Erythroblast (primary cell): ENCODE results near the gene SLC7A14.

Experiments
- GATA1 ChIP-seq: IDR thresholded peaks from 2 replicates; pipeline ENCODE4 v1.6.1; 2011; ENCODE audit warnings: low read depth, mild to moderate bottlenecking, control low read depth, low read length, moderate library complexity
- POLR2A ChIP-seq: IDR thresholded peaks from 2 replicates; pipeline ENCODE4 v1.6.1; 2011; ENCODE audit warnings: mild to moderate bottlenecking, low read length

GRCh38 chr3:170534227-170534626, 51.6 kb downstream of the SLC7A14 start:
- TF ChIP-seq POLR2A (no peak), GATA1 (no peak)
